Thoracic aorta (tissue), 2 donors: ENCODE results near the gene ARL15. TPM values are rescaled to one million over a fixed set of nuclear protein-coding genes. Genes with fewer than 3 reads are reported as not detected.

Experiments
- ATAC-seq: fragments of 150-250 bp; one replicate; pipeline ENCODE4 v1.8.0; 2017; ENCODE audit warnings: low read depth; ENCODE audit not compliant: insufficient number of reproducible peaks, low FRiP score
- DNase-seq: peaks from one replicate; pipeline ENCODE4 v3.0.0-alpha.2; 2020; ENCODE audit warnings: low spot score
- H3K27ac ChIP-seq, 2 donors: fragments of 200-600 bp; sonication (generic); 1 replicate in 1 of 2; 2 replicates in 1 of 2; pipeline ENCODE4 v1.5.1; 2016; ENCODE audit warnings: mild to moderate bottlenecking in 2 of 2, moderate library complexity in 2 of 2
- H3K27me3 ChIP-seq: fragments of 200-600 bp; sonication (generic); replicated peaks from 2 replicates; pipeline ENCODE4 v1.6.0; 2016; ENCODE audit warnings: mild to moderate bottlenecking; ENCODE audit not compliant: insufficient read depth
- H3K36me3 ChIP-seq: fragments of 200-600 bp; sonication (generic); one replicate; pipeline ENCODE4 v1.5.1; 2016
- H3K4me1 ChIP-seq, 2 donors: fragments of 200-600 bp; sonication (generic); 1 replicate in 1 of 2; 2 replicates in 1 of 2; pipeline versions ENCODE4 v1.5.1 to v1.6.0; 2016; ENCODE audit warnings: low read depth in 2 of 2, mild to moderate bottlenecking in 1 of 2; ENCODE audit not compliant: control insufficient read depth in 1 of 2
- H3K4me3 ChIP-seq: fragments of 200-600 bp; sonication (generic); 2 replicates; pipeline ENCODE4 v1.5.1; 2016; ENCODE audit warnings: mild to moderate bottlenecking
- H3K9me3 ChIP-seq: fragments of 200-600 bp; sonication (generic); 2 replicates; pipeline ENCODE4 v1.5.1; 2016
- total RNA-seq, 2 donors: library from RNA; depleted of rRNA; stranded (reverse); fragments of >200 nt; gene quantifications; one replicate each; pipeline versions ENCODE4 v1.1.0 to v1.2.3, GENCODE V29; 2016
- TF ChIP-seq, protein P1 (sequence below): fragments of 200-600 bp; sonication (generic); IDR thresholded peaks from one replicate; pipeline ENCODE4 v1.5.1; 2019; ENCODE audit warnings: antibody characterized with exemption

Gene ARL15
- total RNA-seq, 2 donors from 2014 or later: 23.6 to 36.8 TPM

DNA sequence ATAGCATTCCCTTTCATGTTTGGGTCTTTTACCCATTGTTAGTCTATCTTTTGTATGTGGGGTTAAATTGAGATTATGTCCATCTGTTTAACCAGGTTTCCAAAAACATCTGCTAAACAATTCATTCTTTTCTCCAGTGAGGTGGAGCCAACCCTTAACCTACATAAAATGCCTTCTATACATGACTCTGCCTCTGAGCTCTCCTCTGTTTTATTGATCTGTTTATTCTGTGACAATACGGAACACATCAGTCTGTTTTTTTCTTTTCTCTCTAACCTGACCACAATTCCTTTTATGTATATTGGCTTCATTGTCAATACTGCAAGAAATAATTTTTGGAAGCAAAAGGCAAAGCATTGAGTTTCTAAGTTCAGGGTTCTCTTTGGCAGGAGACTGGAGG, 9.9 kb upstream of the ARL15 start:
- TF ChIP-seq, protein P1, sequence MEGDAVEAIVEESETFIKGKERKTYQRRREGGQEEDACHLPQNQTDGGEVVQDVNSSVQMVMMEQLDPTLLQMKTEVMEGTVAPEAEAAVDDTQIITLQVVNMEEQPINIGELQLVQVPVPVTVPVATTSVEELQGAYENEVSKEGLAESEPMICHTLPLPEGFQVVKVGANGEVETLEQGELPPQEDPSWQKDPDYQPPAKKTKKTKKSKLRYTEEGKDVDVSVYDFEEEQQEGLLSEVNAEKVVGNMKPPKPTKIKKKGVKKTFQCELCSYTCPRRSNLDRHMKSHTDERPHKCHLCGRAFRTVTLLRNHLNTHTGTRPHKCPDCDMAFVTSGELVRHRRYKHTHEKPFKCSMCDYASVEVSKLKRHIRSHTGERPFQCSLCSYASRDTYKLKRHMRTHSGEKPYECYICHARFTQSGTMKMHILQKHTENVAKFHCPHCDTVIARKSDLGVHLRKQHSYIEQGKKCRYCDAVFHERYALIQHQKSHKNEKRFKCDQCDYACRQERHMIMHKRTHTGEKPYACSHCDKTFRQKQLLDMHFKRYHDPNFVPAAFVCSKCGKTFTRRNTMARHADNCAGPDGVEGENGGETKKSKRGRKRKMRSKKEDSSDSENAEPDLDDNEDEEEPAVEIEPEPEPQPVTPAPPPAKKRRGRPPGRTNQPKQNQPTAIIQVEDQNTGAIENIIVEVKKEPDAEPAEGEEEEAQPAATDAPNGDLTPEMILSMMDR: no peak
- Histone ChIP-seq H3K4me1 (no peaks in the 10 kb centered on the region), H3K27me3 (no peaks in the 10 kb centered on the region), H3K9me3 (no peaks in the 10 kb centered on the region), H3K4me3 (no peak overlapping the region), H3K27ac (no peak overlapping the region), H3K36me3 (no peaks in the 10 kb centered on the region)
- ATAC-seq (no peak), DNase-seq (no peak)

DNA sequence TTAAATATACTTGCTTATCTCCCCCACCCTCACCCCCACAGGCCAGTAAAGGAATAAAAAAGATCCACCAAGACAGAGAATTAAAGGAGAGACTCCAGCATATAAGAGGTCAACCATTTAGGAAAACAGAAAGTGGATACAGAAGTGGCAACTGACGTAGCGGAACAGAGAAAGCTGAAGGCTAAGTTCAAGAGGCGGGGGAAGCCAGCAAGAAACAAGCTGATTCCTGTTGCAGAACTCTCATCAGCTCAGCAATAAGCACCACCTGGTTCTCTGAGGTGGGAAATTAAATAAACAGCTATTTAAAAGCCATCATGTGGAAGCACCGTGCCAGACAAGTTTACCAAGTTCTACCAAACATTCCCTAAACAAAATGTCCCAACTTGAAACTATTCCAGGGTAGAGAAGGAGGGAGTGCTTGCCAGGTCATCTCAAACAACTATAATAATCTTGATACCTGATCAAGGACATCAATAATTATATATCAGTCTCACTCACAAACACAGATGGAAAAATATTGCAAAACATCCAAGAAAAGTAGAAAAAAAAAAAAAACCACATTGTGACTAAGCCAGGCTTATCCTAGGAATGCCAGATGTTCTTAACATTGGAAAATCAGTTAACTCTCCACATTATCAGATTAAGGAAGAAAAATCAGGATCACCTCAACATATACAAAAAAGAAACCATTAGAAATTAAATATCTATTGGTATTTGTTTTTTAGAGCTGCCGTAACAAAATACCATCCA, 7.3 kb upstream of the ARL15 start:
- ATAC-seq (no peak), DNase-seq (no peak)
- TF ChIP-seq, protein P1: no peak

DNA sequence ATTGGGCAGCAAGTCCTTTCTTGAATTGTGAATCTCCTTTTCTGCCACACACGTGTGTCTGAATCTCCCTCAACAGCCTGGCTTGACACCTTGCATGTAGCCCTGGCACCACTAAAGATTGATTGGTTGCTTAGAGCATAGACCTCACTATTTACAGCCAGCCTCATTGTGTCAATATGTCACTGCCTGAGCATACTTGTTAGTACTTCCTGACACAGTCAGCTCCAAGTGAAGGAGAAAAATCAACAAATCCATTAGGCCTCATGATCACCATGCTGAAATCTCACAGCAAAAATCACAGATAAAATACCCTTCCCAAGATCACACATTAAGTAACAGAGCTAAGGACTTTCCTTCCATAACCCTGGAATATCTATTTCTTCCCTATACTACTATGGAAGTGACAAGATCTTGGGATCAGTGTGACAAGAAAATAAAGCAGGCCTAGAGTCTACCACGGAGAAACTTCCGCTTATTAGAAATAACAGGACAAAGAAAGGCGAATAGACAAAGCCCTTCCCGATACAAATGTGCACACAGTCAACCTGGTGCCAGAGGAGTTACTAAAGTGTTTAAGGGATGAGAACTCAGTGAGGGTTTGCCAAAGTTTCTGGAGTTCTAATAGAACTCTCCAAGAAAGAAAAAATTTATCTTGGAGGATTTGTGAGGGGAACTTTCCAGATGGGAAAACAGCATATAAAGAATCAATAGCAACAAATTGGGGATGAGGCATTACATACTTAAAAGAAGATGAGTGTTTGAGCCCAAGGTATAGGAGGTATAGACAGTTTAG, 5.6 kb upstream of the ARL15 start:
- TF ChIP-seq, protein P1: no peak
- no peaks in the 10 kb centered on the region for H3K27me3 ChIP-seq
- H3K4me3 ChIP-seq: no peak overlapping the region
- DNase-seq (no peak), ATAC-seq (no peak)
- no peaks in the 10 kb centered on the region for H3K9me3 ChIP-seq
- no peaks in the 10 kb centered on the region for H3K4me1 ChIP-seq
- no peaks in the 10 kb centered on the region for H3K36me3 ChIP-seq
- no peak overlapping the region for H3K27ac ChIP-seq

More for the DNA sequence above, 7.3 kb upstream of the ARL15 start:
- no peaks in the 10 kb centered on the region for H3K27me3 ChIP-seq
- H3K36me3 ChIP-seq: no peaks in the 10 kb centered on the region
- H3K27ac ChIP-seq: no peak overlapping the region
- no peaks in the 10 kb centered on the region for H3K9me3 ChIP-seq
- H3K4me3 ChIP-seq: no peak overlapping the region
- H3K4me1 ChIP-seq: no peaks in the 10 kb centered on the region

DNA sequence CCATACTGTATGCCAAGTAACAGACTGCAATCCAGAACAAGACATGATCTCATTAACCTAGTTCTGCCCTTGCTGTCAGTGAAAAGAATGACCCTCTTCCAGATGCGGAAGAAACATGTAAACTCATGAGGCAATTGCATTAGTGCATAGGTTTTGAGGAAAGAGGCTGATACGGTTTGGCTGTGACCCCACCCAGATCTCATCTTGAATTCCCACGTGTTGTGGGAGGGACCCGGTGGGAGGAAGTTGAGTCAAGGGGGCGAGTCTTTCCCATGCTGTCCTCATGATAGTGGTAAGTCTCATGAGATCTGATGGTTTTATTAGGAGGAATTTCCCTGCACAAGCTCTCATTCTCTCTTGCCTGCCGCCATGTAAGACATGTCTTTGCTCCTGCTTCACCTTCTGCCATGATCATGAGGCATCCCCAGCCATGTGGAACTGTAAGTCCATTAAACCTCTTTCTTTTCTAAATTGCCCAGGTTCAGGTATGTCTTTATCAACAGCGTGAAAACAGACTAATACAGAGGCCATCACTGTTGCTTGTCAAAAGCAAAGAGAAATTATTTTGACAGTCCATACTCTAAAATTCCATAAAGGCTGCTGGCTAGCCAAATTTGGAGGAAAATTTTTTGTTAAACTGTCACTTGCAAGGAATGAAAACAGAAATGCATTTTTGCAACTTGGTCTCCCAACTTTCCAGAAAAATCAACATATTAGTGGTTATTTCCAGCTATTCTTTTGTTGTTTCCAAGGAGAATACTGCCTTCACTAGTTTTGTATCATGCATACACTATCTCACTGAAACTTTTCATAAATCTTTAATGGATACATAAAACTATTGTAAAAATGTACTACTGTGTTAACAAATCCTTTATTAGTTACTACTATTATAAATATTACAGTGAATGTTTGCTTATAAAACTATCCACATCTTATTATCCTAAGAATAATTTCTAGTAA, 3.2 kb upstream of the ARL15 start:
- no peaks in the 10 kb centered on the region for H3K9me3 ChIP-seq
- DNase-seq: no peak
- TF ChIP-seq, protein P1: no peak

More for the DNA sequence above, 3.2 kb upstream of the ARL15 start:
- H3K4me3 ChIP-seq: no peak overlapping the region
- H3K4me1 ChIP-seq: peaks cover 7% of the 10 kb centered on the region in 2 donors
- no peak for ATAC-seq
- H3K36me3 ChIP-seq: no peaks in the 10 kb centered on the region
- no peaks in the 10 kb centered on the region for H3K27me3 ChIP-seq
- H3K27ac ChIP-seq: no peak overlapping the region
